ENCODE data around the gene MESP2.

The MESP2 gene

DNA sequence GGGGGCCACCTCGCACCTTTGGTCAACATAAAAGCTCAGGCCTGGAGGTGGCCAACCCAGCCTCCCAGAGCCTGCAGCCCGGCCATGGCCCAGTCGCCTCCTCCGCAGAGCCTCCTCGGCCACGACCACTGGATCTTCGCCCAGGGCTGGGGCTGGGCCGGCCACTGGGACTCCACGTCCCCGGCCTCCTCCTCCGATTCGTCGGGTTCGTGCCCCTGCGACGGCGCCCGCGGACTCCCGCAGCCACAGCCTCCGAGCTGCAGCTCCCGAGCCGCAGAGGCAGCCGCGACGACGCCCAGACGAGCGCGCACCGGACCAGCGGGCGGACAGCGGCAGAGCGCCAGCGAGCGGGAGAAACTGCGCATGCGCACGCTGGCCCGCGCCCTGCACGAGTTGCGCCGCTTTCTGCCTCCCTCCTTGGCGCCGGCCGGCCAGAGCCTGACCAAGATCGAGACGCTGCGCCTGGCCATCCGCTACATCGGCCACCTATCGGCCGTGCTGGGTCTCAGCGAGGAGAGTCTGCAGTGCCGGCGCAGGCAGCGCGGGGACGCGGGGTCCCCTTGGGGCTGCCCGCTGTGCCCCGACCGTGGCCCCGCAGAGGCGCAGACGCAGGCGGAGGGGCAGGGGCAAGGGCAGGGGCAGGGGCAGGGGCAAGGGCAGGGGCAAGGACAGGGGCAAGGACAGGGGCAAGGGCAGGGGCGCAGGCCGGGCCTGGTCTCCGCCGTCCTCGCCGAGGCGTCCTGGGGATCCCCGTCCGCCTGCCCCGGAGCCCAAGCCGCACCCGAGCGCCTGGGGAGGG, at the start of gene MESP2:
Gene MESP2, plus strand, starts transcription at position 59 of the 799 bp plus-strand sequence. Its CDS starts 26 bp downstream, at position 85.
- peak; percentile 45 for DNase-seq

GRCh38 chr15:89728254-89728653, 47.9 kb upstream of the MESP2 start:
- DNase-seq = no peak

DNA sequence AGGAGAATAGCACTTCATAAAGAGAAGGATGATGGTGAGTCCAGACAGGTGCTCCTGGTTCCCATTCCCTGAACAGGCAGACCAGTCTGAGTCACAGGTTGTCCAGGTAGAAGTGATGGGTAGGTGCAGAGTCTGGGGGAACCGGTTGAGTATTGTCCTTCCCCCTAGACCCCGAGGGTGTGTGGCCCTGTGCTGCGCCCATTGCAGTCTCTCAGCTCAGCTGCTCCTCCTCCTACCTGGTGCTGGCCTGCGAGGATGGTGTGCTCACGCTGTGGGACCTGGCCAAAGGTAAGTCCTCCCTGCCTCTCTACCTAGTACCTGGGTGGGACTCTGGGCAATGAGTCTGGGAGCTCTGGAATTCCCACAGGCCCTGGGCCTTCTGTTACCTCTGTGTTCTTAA, 44.9 kb upstream of the MESP2 start:
- no peak for DNase-seq

- no peak for DNase-seq
These were observed 43.5 kb upstream of the MESP2 start for GRCh38 chr15:89732451-89733172.

- no peak for DNase-seq
These were observed 40.4 kb upstream of the MESP2 start for GRCh38 chr15:89735773-89736172.

- peak; percentile 40 for DNase-seq
These were observed 36.0 kb upstream of the MESP2 start for GRCh38 chr15:89740137-89740536.

GRCh38 chr15:89743011-89743410, 33.1 kb upstream of the MESP2 start:
- DNase-seq = no peak

GRCh38 chr15:89743594-89743993, 32.5 kb upstream of the MESP2 start:
- DNase-seq = no peak

- DNase-seq = no peak
These were observed 31.0 kb upstream of the MESP2 start for GRCh38 chr15:89745131-89745530.

- no peak for DNase-seq
These were observed 30.4 kb upstream of the MESP2 start for GRCh38 chr15:89745768-89746167.

- DNase-seq = no peak
These were observed 29.7 kb upstream of the MESP2 start for GRCh38 chr15:89746386-89746780.

GRCh38 chr15:89747708-89748682, 28.1 kb upstream of the MESP2 start:
- DNase-seq = no peak

DNA sequence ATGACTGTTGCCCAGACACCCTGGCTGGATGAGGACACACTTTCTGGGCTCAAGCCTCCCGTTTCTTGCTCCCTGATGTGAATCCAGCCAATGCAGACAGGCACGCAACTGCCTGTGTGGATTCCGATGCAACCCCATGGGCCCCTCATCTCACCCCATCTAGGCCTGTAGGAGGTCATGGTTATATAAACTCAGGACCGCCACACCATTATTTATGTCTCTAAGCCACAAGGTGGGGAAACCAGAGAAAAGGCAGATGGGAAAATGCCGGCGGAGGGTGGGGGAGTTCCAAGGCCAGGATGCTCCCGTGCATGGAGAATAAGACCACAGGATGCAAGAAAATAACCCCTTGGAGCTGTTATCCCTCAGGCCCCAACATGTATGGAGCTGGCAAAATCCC, 27.1 kb upstream of the MESP2 start:
- no peak for DNase-seq

GRCh38 chr15:89749526-89749925, 26.6 kb upstream of the MESP2 start:
- no peak for DNase-seq

GRCh38 chr15:89749951-89750559, 26.1 kb upstream of the MESP2 start:
- DNase-seq = no peak

- DNase-seq = peak; percentile 86
These were observed 25.3 kb upstream of the MESP2 start, which contains the start of gene MESP1 for GRCh38 chr15:89750560-89751542. Gene MESP1, minus strand, starts transcription at chr15:89751249. Its CDS starts 18 bp downstream, at chr15:89751231.

DNA sequence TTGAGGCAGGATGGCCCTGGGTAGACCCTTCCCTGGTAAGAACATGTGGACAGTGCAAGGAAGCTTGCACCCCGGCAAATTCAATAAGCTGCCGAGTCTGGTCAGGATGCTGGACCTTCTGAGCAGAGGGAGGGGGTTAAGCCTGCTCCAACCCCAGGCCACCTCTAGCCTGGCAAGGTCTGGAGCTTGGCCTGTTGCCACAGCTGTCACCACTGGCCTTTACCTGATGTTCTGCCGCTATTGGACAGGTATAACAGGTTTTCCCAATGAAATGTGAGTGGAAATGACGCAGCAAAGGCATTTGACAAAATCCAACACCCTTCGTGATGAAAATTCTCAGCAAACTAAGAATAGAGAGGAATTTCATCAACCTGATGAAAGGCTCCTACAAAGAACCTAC, 24.4 kb upstream of the MESP2 start:
- no peak for DNase-seq

GRCh38 chr15:89753855-89754254, 22.3 kb upstream of the MESP2 start:
- no peak for DNase-seq

GRCh38 chr15:89754361-89755154, 21.6 kb upstream of the MESP2 start:
- DNase-seq = no peak

DNA sequence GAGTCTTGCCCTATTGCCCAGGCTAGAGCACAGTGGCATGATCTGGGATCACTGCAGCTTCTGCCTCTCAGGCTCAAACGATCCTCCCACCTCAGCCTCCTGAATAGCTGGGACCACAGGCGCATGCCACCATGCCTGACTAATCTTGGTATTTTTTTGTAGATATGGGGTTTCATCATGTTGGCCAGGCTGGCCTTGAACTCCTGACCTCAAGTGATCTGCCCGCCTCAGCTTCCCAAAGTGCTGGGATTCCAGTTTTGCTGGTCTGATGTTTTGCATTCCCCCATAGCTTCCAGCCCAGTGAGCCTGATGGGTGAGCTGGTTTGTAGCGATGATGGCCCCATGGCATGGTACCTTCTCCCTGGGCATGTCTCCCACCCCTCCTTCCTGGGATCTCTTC, 20.4 kb upstream of the MESP2 start:
- no peak for DNase-seq

Data from activated naive CD4-positive, alpha-beta T cell treated with anti-CD3 and anti-CD28 coated beads, Interleukin-2, amount 50 U/mL, for 16 hours (primary cell).